Hepatocyte (in vitro differentiated cells): ENCODE data around the gene HSD17B7.
"Not testable (repeated sequence)": the region's sequence is repeated elsewhere in the genome, so short reads cannot be mapped to it uniquely, and the experiment has no call there.

Experiments used
- EZH2 ChIP-seq: fragments of 200-600 bp; sonication (generic); IDR thresholded peaks from 2 replicates; pipeline ENCODE4 v1.6.1; 2016; ENCODE audit warnings: antibody characterized with exemption, mild to moderate bottlenecking, borderline replicate concordance
- TF ChIP-seq, protein P1 (sequence below): fragments of 200-600 bp; sonication (generic); IDR thresholded peaks from 2 replicates; pipeline ENCODE4 v1.5.1; 2016; ENCODE audit warnings: antibody characterized with exemption, mild to moderate bottlenecking; ENCODE audit not compliant: poor library complexity

DNA sequence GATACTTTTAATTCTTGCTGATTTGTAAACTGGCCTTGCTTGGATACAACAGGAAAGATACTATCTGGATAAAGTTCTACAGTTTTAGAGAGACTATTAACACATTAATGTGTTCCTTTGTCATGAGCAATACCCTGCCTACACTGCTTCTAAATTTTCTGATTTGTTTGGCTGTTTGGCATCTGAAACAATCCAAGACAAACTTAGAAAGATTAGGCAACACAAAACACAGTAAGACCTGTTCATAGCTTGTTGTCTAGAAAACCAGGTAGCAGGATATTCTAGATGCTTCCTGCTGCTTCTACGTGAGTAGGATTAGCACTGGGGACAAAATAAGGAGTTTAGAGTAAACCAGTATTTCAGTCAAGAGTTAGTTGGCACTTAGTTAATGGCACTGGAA, 5.6 kb upstream of the HSD17B7 start:
- TF ChIP-seq, protein P1, sequence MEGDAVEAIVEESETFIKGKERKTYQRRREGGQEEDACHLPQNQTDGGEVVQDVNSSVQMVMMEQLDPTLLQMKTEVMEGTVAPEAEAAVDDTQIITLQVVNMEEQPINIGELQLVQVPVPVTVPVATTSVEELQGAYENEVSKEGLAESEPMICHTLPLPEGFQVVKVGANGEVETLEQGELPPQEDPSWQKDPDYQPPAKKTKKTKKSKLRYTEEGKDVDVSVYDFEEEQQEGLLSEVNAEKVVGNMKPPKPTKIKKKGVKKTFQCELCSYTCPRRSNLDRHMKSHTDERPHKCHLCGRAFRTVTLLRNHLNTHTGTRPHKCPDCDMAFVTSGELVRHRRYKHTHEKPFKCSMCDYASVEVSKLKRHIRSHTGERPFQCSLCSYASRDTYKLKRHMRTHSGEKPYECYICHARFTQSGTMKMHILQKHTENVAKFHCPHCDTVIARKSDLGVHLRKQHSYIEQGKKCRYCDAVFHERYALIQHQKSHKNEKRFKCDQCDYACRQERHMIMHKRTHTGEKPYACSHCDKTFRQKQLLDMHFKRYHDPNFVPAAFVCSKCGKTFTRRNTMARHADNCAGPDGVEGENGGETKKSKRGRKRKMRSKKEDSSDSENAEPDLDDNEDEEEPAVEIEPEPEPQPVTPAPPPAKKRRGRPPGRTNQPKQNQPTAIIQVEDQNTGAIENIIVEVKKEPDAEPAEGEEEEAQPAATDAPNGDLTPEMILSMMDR, result not testable (repeated sequence)
- not testable (repeated sequence) for TF ChIP-seq EZH2
